Measurements from ENCODE around the gene OR1F1.
"Not testable (repeated sequence)": the region's sequence is repeated elsewhere in the genome, so short reads cannot be mapped to it uniquely, and the experiment has no call there.

Gene OR1F1

GRCh38 chr16:3205939-3206338 is 17.9 kb downstream of the OR1F1 start:
- not testable (repeated sequence) for DNase-seq

DNA sequence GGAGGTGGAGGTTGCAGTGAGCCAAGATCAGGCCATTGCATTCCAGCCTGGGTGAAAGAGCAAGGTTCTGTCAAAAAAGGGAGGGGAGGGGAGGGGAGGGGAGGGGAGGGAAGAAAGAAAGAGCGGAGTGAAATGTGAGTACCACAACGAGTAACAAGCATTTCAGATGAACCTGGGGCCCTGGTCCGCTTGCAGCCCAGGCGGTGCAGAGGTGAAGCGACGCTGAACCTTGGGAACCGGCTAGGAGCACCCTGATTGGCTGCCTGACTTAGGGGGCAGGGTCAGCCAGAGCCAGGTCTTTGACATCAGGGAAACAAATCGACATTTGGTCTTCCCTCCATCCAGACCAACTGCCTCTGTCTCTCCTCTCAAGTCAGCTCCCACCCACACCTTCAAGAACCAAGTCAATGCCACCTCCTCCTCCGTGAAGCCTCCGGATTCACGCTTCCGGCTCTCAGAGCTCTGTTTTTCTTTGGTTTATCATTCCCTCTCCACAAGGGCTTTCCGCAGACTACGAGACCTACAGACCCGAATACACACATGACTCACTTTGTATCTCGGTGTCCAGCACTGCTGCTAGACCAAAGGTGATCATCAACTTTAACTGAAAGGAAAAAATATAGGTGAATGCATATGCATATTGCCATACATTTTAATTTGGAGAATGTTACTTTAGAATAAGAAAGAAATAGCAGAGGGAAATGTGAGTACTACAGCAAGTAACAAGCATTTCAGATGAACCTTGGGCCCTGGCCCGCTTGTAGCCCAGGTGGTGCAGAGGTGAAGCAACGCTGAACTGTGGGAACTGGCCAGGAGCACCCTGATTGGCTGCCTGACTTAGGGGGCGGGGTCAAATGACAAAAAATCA is 19.3 kb downstream of the OR1F1 start:
- DNase-seq, result no peak

DNA sequence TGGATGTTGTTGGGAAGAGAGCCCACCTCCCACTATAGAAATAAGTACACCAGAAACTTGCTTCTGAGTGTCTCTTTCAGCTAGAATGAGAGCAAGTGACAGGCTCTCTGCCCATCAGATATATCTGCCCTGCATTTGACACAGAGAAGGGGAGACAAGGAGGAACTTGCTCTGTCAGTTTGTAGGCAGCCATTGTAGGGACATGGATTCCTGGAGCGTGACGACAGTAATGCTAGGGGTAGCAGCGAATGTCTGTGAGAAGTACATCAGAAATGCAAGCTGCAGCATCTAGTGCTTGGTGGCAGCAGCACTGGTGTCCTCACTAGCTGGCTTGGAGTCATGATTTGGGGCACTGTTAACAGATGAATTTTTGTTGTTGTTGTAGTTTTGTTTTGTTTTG is 24.0 kb downstream of the OR1F1 start:
- no peak for DNase-seq

GRCh38 chr16:3212567-3212966 is 24.6 kb downstream of the OR1F1 start:
- no peak for DNase-seq

DNA sequence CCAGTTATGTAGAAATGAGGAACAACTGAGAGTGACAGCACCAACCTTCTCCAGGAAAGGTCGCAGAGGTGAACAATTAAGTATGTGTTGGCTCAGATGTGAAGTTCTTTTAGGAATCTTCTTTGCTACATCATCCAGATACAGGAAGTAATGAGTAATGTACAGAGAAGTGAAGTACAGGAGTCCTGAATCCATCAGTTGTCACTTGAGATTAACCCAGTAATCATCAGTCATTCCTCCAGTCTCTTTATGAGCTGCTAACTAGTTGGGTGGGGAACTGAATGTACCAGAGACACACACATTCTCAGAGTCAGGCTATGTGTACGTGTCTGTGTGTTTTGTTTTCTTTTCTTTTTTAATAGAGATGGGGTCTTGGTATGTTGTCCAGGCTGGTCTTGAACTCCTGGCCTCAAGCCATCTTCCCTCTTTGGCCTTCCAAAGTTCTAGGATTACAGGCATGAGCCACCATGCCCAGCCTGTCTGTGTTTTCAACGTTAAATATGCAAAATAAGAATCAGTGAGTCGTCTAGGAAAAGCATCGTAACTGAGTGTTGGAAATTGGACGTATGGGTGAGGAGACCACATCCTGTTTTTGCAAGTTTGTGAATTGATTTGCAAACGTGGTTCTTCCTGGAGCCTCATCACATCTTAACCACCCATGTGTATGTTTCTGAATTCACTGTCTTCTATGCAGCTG is 27.0 kb downstream of the OR1F1 start:
- peak; percentile 11 for DNase-seq

- no peak for DNase-seq
Measured at GRCh38 chr16:3215601-3216262, 27.7 kb downstream of the OR1F1 start.

DNA sequence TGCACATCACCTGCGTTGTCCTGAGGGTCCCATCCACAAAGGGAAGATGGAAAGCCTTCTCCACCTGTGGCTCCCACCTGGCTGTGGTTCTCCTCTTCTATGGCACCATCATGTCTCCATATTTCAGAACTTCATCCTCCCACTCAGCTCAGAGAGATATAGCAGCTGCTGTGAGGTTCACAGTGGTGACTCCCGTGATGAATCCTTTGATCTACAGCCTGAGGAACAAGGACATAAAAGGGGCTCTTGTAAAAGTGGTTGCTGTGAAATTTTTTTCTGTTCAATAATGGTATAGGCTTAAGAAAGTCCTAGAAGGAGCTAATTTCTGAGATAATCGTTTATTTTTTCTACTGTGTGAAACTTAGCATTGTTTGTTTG is 28.2 kb downstream of the OR1F1 start:
- DNase-seq, result no peak

DNA sequence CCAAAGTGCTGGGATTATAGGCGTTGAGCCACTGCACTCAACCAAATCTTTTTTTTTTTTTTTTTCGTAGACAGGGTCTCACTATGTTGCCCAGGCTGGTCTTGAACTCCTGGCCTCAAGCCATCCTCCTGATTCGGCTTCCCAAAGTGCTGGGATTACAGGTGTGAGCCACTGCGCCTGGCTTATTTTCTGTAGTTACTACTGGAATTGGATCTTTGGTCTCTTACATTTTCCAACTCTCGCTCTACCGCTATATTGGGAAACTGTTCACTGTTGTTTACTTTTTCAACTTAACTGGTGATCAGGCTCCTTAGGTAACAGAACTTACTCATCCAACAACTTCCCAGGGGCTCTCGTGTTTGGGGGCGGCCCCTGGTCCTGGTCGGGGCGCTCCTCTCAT is 32.8 kb downstream of the OR1F1 start:
- no peak for DNase-seq

DNA sequence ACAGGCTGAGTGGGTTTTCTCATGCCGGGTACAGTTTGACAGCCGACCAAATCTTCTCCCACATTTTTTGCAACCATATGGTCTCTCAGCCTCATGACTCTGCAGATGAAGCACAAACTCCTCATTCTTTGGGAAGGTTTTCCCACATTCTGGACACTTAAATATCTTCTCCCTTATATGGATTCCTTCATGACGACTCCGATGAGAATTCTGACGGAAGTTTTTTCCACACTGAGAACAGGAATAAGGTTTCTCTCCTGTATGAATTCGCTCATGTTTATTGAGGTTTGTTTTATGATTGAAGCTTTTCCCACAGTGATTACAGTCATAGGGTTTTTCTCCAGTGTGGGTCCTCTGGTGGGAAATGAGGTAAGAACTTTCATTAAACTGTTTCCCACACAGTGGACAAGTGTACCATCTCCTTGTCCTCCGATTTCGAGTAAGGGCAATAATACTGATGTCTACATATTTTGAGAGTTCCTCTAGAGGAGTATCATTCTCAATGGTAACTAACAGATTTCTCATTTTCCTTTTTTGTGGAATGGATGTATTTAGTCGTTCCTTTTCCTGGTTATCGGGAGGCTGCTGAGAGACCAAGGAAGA is 36.0 kb downstream of the OR1F1 start:
- DNase-seq, result peak; percentile 10

GRCh38 chr16:3234543-3234856 is 46.5 kb downstream of the OR1F1 start:
- no peak for DNase-seq

DNA sequence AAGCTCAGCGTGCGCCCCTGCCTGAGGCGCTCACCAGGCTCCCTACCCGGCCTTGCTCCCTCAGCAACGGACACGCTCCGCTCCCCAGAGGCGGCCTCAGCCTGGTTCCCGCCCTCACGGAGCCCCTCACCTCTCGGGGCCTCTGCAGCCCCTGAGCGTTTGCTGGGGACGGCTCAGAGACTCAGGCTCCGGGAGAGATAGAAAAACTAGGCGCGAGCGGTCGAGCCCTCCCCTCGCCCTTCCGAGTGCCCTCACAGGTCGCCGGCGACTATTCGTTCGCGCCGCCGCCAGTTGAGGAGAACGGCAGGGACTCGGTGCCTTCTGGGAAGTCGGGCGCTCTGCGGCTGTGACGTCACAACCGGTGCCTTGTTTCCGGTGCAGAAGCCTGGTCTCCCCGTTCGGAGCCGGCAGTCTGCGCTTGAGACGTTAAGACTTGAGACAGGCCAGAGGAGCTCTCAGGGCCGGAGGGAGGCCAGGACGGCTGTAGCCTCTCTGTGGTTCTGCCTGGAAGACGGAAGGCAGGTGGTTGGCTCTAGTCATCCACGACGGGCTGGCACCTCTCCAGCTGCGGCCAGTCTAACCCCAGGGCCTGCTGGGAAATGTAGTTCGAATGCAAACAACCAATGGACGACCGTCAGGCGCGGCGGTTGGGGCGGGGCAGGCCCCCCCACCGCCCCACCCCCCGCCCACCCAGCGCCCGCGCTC is 47.0 kb downstream of the OR1F1 start, which contains the start of gene ZNF200:
Gene ZNF200 (minus strand): TSS at position 302 of the 705 bp plus-strand sequence. CDS start 1,403 bp downstream, outside the sequence.
- DNase-seq, result peak; percentile 96

DNA sequence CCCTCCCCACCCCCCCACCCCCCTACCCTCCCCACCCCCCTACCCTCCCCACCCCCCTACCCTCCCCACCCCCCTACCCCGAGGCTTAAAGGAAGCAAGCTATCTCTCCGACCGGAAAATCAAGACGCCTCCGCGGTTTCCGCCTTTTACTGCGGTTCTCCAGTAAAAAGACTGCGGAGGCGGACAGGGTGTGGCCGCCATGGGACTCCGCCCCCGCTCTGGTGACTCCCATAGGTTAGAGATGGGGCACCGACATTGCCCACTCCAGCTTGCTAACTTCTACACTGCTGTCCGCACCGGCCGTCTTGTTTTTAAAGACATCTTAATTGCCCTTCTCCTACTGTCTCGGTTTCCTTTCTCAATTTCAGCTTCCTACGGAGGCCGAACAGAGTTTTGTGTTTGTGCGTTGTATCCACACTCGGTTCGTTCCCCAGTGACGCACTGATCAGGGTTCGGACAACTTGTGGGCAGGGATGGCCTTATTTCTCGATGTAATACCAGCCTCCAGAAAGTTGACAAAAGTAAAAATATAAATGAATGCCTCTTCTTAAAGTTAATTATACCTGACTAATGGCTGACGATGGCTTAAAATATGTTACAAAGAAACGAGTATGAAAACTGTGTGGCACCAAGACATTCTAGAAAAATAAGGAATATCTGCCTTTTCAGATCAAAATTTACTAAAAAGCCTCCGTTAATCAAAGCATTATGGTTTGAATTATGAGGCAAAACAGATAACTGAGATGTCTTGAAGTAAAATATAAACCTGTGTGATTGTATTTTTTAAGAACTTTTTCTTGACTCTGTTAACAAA is 48.1 kb downstream of the OR1F1 start:
- no peak for DNase-seq

DNA sequence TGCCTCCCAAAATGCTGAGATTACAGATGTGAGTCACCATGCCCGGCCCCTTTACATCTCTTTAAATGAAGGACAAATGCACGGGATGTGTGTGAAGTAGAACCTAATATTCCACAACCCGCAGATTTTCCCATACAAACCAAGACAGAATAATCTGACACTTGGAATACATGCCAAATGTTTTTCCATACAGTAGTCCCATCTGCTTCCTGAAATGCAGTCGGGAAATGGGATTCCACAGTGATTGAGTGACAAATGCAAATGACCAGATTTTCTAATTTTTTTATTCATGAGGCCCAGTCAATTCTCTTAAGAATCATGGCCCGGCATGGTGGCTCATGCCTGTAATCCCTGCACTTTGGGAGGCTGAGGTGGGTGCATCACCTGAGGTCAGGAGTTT is 53.8 kb downstream of the OR1F1 start:
- DNase-seq, result no peak

- no peak for DNase-seq
Measured at GRCh38 chr16:3242709-3243108, 54.7 kb downstream of the OR1F1 start.

GRCh38 chr16:3243882-3244281 is 55.9 kb downstream of the OR1F1 start:
- no peak for DNase-seq

- no peak for DNase-seq
Measured at GRCh38 chr16:3246002-3246401, 58.0 kb downstream of the OR1F1 start.

DNA sequence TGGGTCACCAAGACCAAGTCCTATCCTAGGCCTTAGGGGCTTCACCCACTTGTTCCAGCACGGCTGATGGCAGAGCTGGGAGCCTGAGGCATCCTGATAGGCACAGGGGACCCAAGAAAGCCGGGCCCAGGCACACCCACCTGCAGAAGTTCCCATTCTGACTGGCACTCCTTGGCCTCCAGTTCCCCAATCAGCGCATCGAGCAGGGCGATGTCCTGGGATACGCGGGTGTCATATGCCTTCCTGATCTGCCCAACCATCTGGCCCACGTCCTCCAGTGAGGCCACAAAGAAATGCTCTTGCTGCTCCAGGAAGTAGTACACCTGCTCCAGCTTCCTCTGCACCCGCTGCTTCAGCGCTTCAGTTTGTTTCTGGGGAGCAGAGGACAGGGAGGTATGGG is 58.9 kb downstream of the OR1F1 start:
- no peak for DNase-seq

DNA sequence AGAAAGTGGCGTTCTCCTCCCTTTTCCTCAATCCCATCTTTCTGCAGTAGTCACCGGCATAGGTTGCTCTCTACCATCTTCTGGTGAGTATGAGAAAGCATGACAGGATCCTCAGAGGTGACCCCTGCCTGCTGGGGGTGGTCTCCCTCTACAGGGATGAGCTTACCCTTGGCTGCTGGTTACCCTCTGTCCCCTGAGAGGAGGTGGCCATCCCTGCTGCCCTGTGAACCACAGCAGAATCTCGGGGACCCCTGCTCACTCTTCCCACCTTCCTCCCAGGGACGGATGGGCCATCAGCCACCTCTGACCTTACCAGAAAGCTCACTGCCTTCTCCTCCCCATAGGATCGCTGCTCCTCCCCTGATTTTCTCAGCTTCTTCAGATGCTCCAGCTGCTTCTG is 60.6 kb downstream of the OR1F1 start:
- no peak for DNase-seq

- DNase-seq, result no peak
Measured at GRCh38 chr16:3249020-3249419, 61.0 kb downstream of the OR1F1 start.

DNA sequence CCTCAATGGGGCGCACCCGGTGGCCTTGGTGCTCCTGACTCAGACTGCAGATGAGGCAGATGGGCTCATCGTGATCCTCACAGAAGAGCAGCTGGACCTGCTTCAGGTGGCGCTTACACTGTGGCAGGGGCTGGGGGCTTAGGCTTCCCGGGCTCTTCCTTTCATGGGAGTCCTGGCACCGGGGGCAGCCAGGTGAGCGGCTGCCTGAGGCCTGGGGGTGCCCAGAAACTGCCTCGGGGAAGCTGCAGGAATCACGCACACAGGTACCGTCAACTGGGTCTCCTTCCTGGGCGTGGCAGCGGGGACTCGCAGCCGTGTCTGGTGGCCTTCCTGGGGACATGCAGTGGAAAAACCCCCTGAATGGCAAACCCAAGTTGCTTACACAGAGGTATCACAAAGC is 61.4 kb downstream of the OR1F1 start:
- no peak for DNase-seq

- no peak for DNase-seq
Measured at GRCh38 chr16:3252967-3253366, 65.0 kb downstream of the OR1F1 start.

DNA sequence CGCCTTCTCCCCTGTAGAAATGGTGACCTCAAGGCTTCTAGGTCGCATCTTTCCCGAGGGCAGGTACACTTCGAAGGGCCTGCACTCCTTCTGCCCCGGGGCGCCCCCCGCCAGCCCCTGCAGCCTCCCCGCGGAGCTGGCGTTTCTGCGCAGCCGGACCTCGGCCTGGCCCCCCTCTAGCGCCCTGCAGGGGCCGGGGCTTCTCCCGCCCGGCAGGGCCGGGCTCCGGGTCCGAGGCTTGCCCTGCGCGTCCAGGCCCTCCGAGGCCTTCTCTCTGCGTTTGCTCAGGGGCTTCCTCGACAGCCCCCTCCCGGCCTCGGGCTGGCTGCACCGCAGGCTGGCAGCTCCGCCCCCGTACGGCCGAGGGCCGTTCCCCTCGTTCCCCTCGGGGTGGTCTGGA is 66.3 kb downstream of the OR1F1 start:
- DNase-seq, result no peak
